Stomach (tissue), 4 donors: ENCODE results near the gene RIPOR3.

Experiments used
- CTCF ChIP-seq, 7 experiments: fragments of 450-650 bp in 4 of 7; fragments of 200-600 bp in 3 of 7; sonication (generic) in 3 of 7; IDR thresholded peaks; one replicate each; pipeline ENCODE4 v1.5.1; 2016 to 2019; ENCODE audit warnings: antibody characterized with exemption in 7 of 7, control low read depth in 2 of 7, mild to moderate bottlenecking in 1 of 7
- POLR2AphosphoS5 ChIP-seq, 3 donors: sonication (generic); formaldehyde crosslinking; IDR thresholded peaks; one replicate each; pipeline ENCODE4 v1.6.1; 2016; ENCODE audit warnings: antibody characterized with exemption in 3 of 3

- TF ChIP-seq CTCF (IDR thresholded peaks at IDR 0.05) (no peak), POLR2AphosphoS5 (IDR thresholded peaks at IDR 0.05) (no peak)
These were observed 72.8 kb downstream of the RIPOR3 start for GRCh38 chr20:50618537-50618936.
